NCI-H187 treated with DMSO at 0.1 percent for 48 hours (cell line): ENCODE results near the gene OTOGL.
"Not testable (repeated sequence)": the region's sequence is repeated elsewhere in the genome, so short reads cannot be mapped to it uniquely, and the experiment has no call there.

ENCODE experiments used
- DNase-seq: peaks from one replicate; lab custom pipeline; 2025; lab: John Stamatoyannopoulos, UW

OTOGL gene

GRCh38 chr12:80186727-80187217 lies 87.4 kb downstream of the OTOGL start:
- DNase-seq = no peak

- no peak for DNase-seq
These were observed 88.3 kb downstream of the OTOGL start for GRCh38 chr12:80187660-80188090.

- no peak for DNase-seq
These were observed 89.2 kb downstream of the OTOGL start for GRCh38 chr12:80188576-80188975.

- no peak for DNase-seq
These were observed 89.9 kb downstream of the OTOGL start for GRCh38 chr12:80189241-80189640.

- no peak for DNase-seq
These were observed 90.7 kb downstream of the OTOGL start for GRCh38 chr12:80190001-80190400.

- DNase-seq = no peak
These were observed 92.8 kb downstream of the OTOGL start for GRCh38 chr12:80192087-80192486.

- DNase-seq = no peak
These were observed 94.5 kb downstream of the OTOGL start for GRCh38 chr12:80193865-80194264.

- no peak for DNase-seq
These were observed 95.9 kb downstream of the OTOGL start for GRCh38 chr12:80195074-80195726.

- DNase-seq = no peak
These were observed 96.4 kb downstream of the OTOGL start for GRCh38 chr12:80195737-80196136.

- DNase-seq = no peak
These were observed 97.1 kb downstream of the OTOGL start for GRCh38 chr12:80196419-80196818.

- DNase-seq = no peak
These were observed 99.5 kb downstream of the OTOGL start for GRCh38 chr12:80198782-80199337.

GRCh38 chr12:80199931-80200330 lies 100.6 kb downstream of the OTOGL start:
- DNase-seq = no peak

- no peak for DNase-seq
These were observed 101.1 kb downstream of the OTOGL start for GRCh38 chr12:80200414-80200813.

- no peak for DNase-seq
These were observed 102.6 kb downstream of the OTOGL start for GRCh38 chr12:80201908-80202307.

- DNase-seq = no peak
These were observed 106.6 kb downstream of the OTOGL start for GRCh38 chr12:80205960-80206359.

- DNase-seq = no peak
These were observed 108.7 kb downstream of the OTOGL start for GRCh38 chr12:80208071-80208470.

GRCh38 chr12:80211671-80212070 lies 112.3 kb downstream of the OTOGL start:
- DNase-seq = no peak

- DNase-seq = no peak
These were observed 113.8 kb downstream of the OTOGL start for GRCh38 chr12:80212938-80213645.

- DNase-seq = no peak
These were observed 114.5 kb downstream of the OTOGL start for GRCh38 chr12:80213871-80214270.

GRCh38 chr12:80217011-80217535 lies 117.7 kb downstream of the OTOGL start:
- no peak for DNase-seq

- DNase-seq = not testable (repeated sequence)
These were observed 119.6 kb downstream of the OTOGL start for GRCh38 chr12:80218925-80219324.

GRCh38 chr12:80219345-80219744 lies 120.0 kb downstream of the OTOGL start:
- no peak for DNase-seq

- no peak for DNase-seq
These were observed 122.9 kb downstream of the OTOGL start for GRCh38 chr12:80222261-80222660.
